GM18870 (cell line): ENCODE data around the gene PHF2.

Source experiments
- ATAC-seq: cut with Tn5 transposase; IDR thresholded peaks from one replicate; pipeline ENCODE4 v1.9.1; 2021; ENCODE audit warnings: moderate library complexity; ENCODE audit not compliant: unreplicated experiment

The PHF2 gene

GRCh38 chr9:93649610-93650261 is 73.4 kb downstream of the PHF2 start:
- ATAC-seq, result no peak

- ATAC-seq, result no peak
These were observed 74.1 kb downstream of the PHF2 start for GRCh38 chr9:93650448-93650847.

GRCh38 chr9:93651521-93651950 is 75.2 kb downstream of the PHF2 start:
- no peak for ATAC-seq

GRCh38 chr9:93652604-93653592 is 76.5 kb downstream of the PHF2 start:
- no peak for ATAC-seq

- no peak for ATAC-seq
These were observed 77.4 kb downstream of the PHF2 start for GRCh38 chr9:93653760-93654159.

GRCh38 chr9:93654351-93654961 is 78.1 kb downstream of the PHF2 start:
- ATAC-seq, result no peak

GRCh38 chr9:93655621-93656425 is 79.4 kb downstream of the PHF2 start:
- ATAC-seq, result no peak

GRCh38 chr9:93656426-93657239 is 80.2 kb downstream of the PHF2 start:
- no peak for ATAC-seq

- no peak for ATAC-seq
These were observed 81.1 kb downstream of the PHF2 start for GRCh38 chr9:93657331-93658111.

- ATAC-seq, result no peak
These were observed 82.0 kb downstream of the PHF2 start for GRCh38 chr9:93658184-93658925.

GRCh38 chr9:93659044-93659836 is 82.9 kb downstream of the PHF2 start:
- ATAC-seq, result no peak

GRCh38 chr9:93659837-93660177 is 83.4 kb downstream of the PHF2 start:
- ATAC-seq, result no peak

- no peak for ATAC-seq
These were observed 84.1 kb downstream of the PHF2 start for GRCh38 chr9:93660352-93661046.

- no peak for ATAC-seq
These were observed 85.2 kb downstream of the PHF2 start for GRCh38 chr9:93661591-93661990.

GRCh38 chr9:93662016-93662638 is 85.7 kb downstream of the PHF2 start:
- no peak for ATAC-seq

GRCh38 chr9:93662952-93663572 is 86.7 kb downstream of the PHF2 start:
- no peak for ATAC-seq
